Ishikawa (cell line): ENCODE results near the gene PARD3B.

Experiments
- CEBPB ChIP-seq: IDR thresholded peaks from 2 replicates; pipeline ENCODE4 v1.6.1; 2012
- CREB1 ChIP-seq: IDR thresholded peaks from 2 replicates; pipeline ENCODE4 v1.6.1; 2012; ENCODE audit warnings: low read depth
- EGR1 ChIP-seq: IDR thresholded peaks from 2 replicates; pipeline ENCODE4 v1.6.1; 2012
- EP300 ChIP-seq: IDR thresholded peaks from 2 replicates; pipeline ENCODE4 v1.6.1; 2012; ENCODE audit warnings: borderline replicate concordance
- FOXM1 ChIP-seq: IDR thresholded peaks from 2 replicates; pipeline ENCODE4 v1.6.1; 2012; ENCODE audit warnings: low read depth, borderline replicate concordance
- MAX ChIP-seq: IDR thresholded peaks from 2 replicates; pipeline ENCODE4 v1.6.1; 2012
- NFIC ChIP-seq: IDR thresholded peaks from 2 replicates; pipeline ENCODE4 v1.6.1; 2012
- RAD21 ChIP-seq: IDR thresholded peaks from 2 replicates; pipeline ENCODE4 v1.6.1; 2012; ENCODE audit warnings: low read depth
- REST ChIP-seq: IDR thresholded peaks from 2 replicates; pipeline ENCODE4 v1.6.1; 2012; ENCODE audit warnings: low read depth, mild to moderate bottlenecking
- TAF1 ChIP-seq: IDR thresholded peaks from 2 replicates; pipeline ENCODE4 v1.6.1; 2012; ENCODE audit warnings: low read depth, mild to moderate bottlenecking
- TCF12 ChIP-seq: IDR thresholded peaks from 2 replicates; pipeline ENCODE4 v1.6.1; 2012; ENCODE audit warnings: low read depth
- TEAD4 ChIP-seq: IDR thresholded peaks from 2 replicates; pipeline ENCODE4 v1.6.1; 2012
- USF1 ChIP-seq: IDR thresholded peaks from 2 replicates; pipeline ENCODE4 v1.6.1; 2012
- YY1 ChIP-seq: IDR thresholded peaks from 2 replicates; pipeline ENCODE4 v1.6.1; 2012; ENCODE audit warnings: low read depth
- ZBTB7A ChIP-seq: IDR thresholded peaks from 2 replicates; pipeline ENCODE4 v1.6.1; 2012; ENCODE audit warnings: low read depth

The PARD3B gene

GRCh38 chr2:204717591-204717990, 172.3 kb downstream of the PARD3B start:
- TF ChIP-seq TCF12: no peak
- TF ChIP-seq EP300: no peak
- no peak for TF ChIP-seq FOXM1
- no peak for TF ChIP-seq YY1
- no peak for TF ChIP-seq NFIC
- TF ChIP-seq TEAD4: no peak
- no peak for TF ChIP-seq CREB1
- TF ChIP-seq EGR1: no peak
- TF ChIP-seq RAD21: no peak
- TF ChIP-seq MAX: no peak
- no peak for TF ChIP-seq ZBTB7A
- TF ChIP-seq USF1: no peak
- TF ChIP-seq CEBPB: no peak

- TF ChIP-seq REST (no peak), USF1 (no peak), NFIC (no peak), FOXM1 (no peak), TAF1 (no peak), CREB1 (no peak), TCF12 (no peak), YY1 (no peak), ZBTB7A (no peak), CEBPB (no peak), EGR1 (no peak), RAD21 (no peak), TEAD4 (no peak), EP300 (no peak), MAX (no peak)
Measured at GRCh38 chr2:204718607-204719006, 173.3 kb downstream of the PARD3B start.

GRCh38 chr2:204720874-204721273, 175.6 kb downstream of the PARD3B start:
- TF ChIP-seq TAF1 (no peak), RAD21 (no peak), CREB1 (no peak), EP300 (no peak), YY1 (no peak), TCF12 (no peak), REST (no peak), USF1 (no peak), NFIC (no peak)

GRCh38 chr2:204722207-204722606, 176.9 kb downstream of the PARD3B start:
- TF ChIP-seq TAF1 (no peak), TEAD4 (no peak), ZBTB7A (no peak), EGR1 (no peak), EP300 (no peak), TCF12 (no peak), FOXM1 (no peak), USF1 (no peak), RAD21 (no peak), REST (no peak), CREB1 (no peak), MAX (no peak), CEBPB (no peak), YY1 (no peak), NFIC (no peak)
